CD14-positive monocyte (primary cell): ENCODE results near the gene GNPNAT1. TPM values are rescaled to one million over a fixed set of nuclear protein-coding genes. Genes with fewer than 3 reads are reported as not detected.
A peak's percentile ranks its signal among the peaks of the same experiment; 100 is the strongest.

Experiments used
- DNase-seq, 3 donors: peaks; one replicate each; pipeline ENCODE4 v3.0.0-alpha.2; 2011 to 2022
- H2AFZ ChIP-seq: 2 replicates; pipeline ENCODE4 v1.6.0; 2012; ENCODE audit warnings: mild to moderate bottlenecking, low read depth, low read length, inconsistent platforms; ENCODE audit not compliant: insufficient read depth, poor library complexity, severe bottlenecking
- H3K27ac ChIP-seq, 2 donors: 1 replicate in 1 of 2; 2 replicates in 1 of 2; pipeline ENCODE4 v1.5.1; 2012 to 2013; ENCODE audit warnings: low read length in 2 of 2, control low read depth in 1 of 2, inconsistent platforms in 1 of 2, low read depth in 1 of 2, mild to moderate bottlenecking in 1 of 2
- H3K27me3 ChIP-seq, 2 donors: one replicate each; pipeline versions ENCODE4 v1.6.0 to v1.6.1; 2011 to 2013; ENCODE audit warnings: low read length in 2 of 2; ENCODE audit not compliant: control insufficient read depth in 2 of 2, insufficient read depth in 2 of 2
- H3K36me3 ChIP-seq, 2 donors: replicated peaks in 1 of 2; 1 replicate in 1 of 2; 2 replicates in 1 of 2; pipeline versions ENCODE4 v1.5.1 to v1.6.1; 2012 to 2013; ENCODE audit warnings: low read length in 2 of 2, control low read depth in 1 of 2, inconsistent platforms in 1 of 2, mild to moderate bottlenecking in 1 of 2; ENCODE audit not compliant: insufficient read depth in 2 of 2, control insufficient read depth in 1 of 2
- H3K4me1 ChIP-seq, 2 donors: 1 replicate in 1 of 2; 2 replicates in 1 of 2; pipeline versions ENCODE4 v1.5.1 to v1.6.1; 2012 to 2013; ENCODE audit warnings: low read length in 2 of 2, control low read depth in 1 of 2, inconsistent platforms in 1 of 2, mild to moderate bottlenecking in 1 of 2, moderate library complexity in 1 of 2; ENCODE audit not compliant: insufficient read depth in 2 of 2, control insufficient read depth in 1 of 2
- H3K4me2 ChIP-seq: replicated peaks from 2 replicates; pipeline ENCODE3; 2012; ENCODE audit warnings: low read length, moderate library complexity, mild to moderate bottlenecking; ENCODE audit not compliant: poor library complexity, severe bottlenecking; ENCODE audit errors: extremely low read depth
- H3K4me3 ChIP-seq, 3 experiments: fragments of 200-600 bp in 1 of 3; sonication (generic) in 1 of 3; replicated peaks in 1 of 3; 1 replicate in 2 of 3; 2 replicates in 1 of 3; pipeline ENCODE4 v1.5.1; 2011 to 2013; ENCODE audit warnings: low read length in 3 of 3, mild to moderate bottlenecking in 3 of 3, control low read depth in 2 of 3, low read depth in 2 of 3, inconsistent platforms in 1 of 3, moderate library complexity in 1 of 3
- H3K79me2 ChIP-seq: 2 replicates; pipeline ENCODE4 v1.6.0; 2012; ENCODE audit warnings: mild to moderate bottlenecking, control low read depth, inconsistent platforms, low read length, moderate library complexity; ENCODE audit not compliant: insufficient read depth
- H3K9ac ChIP-seq: 2 replicates; pipeline ENCODE4 v1.6.0; 2017; ENCODE audit warnings: low read length, mild to moderate bottlenecking; ENCODE audit not compliant: insufficient read depth, poor library complexity, severe bottlenecking
- H3K9me3 ChIP-seq, 2 donors: replicated peaks in 1 of 2; 1 replicate in 1 of 2; 2 replicates in 1 of 2; pipeline versions ENCODE4 v1.5.1 to v1.6.1; 2012 to 2013; ENCODE audit warnings: low read length in 2 of 2, control low read depth in 1 of 2; ENCODE audit not compliant: control insufficient read depth in 1 of 2, insufficient read depth in 1 of 2
- H4K20me1 ChIP-seq: 2 replicates; pipeline ENCODE4 v1.6.0; 2012; ENCODE audit warnings: mild to moderate bottlenecking, low read length, control low read depth, moderate library complexity; ENCODE audit not compliant: insufficient read depth
- H3K27ac Mint-ChIP-seq, 7 donors: one replicate each; pipeline ENCODE4 v1.8.0; 2020; ENCODE audit warnings: mild to moderate bottlenecking in 7 of 7, mixed read lengths in 7 of 7, moderate library complexity in 6 of 7, inconsistent platforms in 2 of 7
- H3K27me3 Mint-ChIP-seq, 3 donors: one replicate each; pipeline ENCODE4 v1.8.0; 2021 to 2022; ENCODE audit warnings: low read depth in 3 of 3, mild to moderate bottlenecking in 3 of 3, mixed read lengths in 3 of 3, moderate library complexity in 3 of 3, inconsistent platforms in 1 of 3
- H3K36me3 Mint-ChIP-seq, 2 donors: one replicate each; pipeline ENCODE4 v1.8.0; 2020; ENCODE audit warnings: mixed read lengths in 2 of 2, inconsistent platforms in 1 of 2, mild to moderate bottlenecking in 1 of 2
- H3K4me1 Mint-ChIP-seq: one replicate; pipeline ENCODE4 v1.8.0; 2020; ENCODE audit warnings: mild to moderate bottlenecking, mixed read lengths
- H3K4me3 Mint-ChIP-seq, 2 donors: one replicate each; pipeline ENCODE4 v1.8.0; 2020; ENCODE audit warnings: mild to moderate bottlenecking in 2 of 2, mixed read lengths in 2 of 2, moderate library complexity in 1 of 2
- H3K9me3 Mint-ChIP-seq, 7 donors: one replicate each; pipeline ENCODE4 v1.8.0; 2020 to 2022; ENCODE audit warnings: mixed read lengths in 7 of 7, mild to moderate bottlenecking in 6 of 7, moderate library complexity in 6 of 7, inconsistent platforms in 2 of 7
- WGBS: methylation state at CpG from one replicate; pipeline ENCODE4 v1.1.5; 2013; ENCODE audit warnings: missing lambda C conversion rate; ENCODE audit not compliant: insufficient coverage; 5-methylcytosine and 5-hydroxymethylcytosine counted together
- intact Hi-C, 2 donors: fragments of 100-400 bp; cut with micrococcal nuclease; formaldehyde crosslinking; loops; one replicate each; pipeline versions ENCODE4 v1.15.0 to v1.15.1; 2023
- polyA plus RNA-seq, 3 donors: library from polyadenylated mRNA; depleted of rRNA in 1 of 3; unstranded in 2 of 3; stranded (reverse) in 1 of 3; fragments of 300-500 nt in 2 of 3; fragments of >200 nt in 1 of 3; fragmentation: Illumina TruSeq in 2 of 3; gene quantifications; 1 replicate in 2 of 3; 2 replicates in 1 of 3; pipeline ENCODE4 v1.2.3, GENCODE V29; 2012 to 2021
- TF ChIP-seq, protein P1 (sequence below): fragments of 200-600 bp; IDR thresholded peaks from one replicate; pipeline ENCODE4 v1.8.0; 2022; ENCODE audit warnings: antibody characterized with exemption, mild to moderate bottlenecking

Gene GNPNAT1
- polyA plus RNA-seq, 3 donors: 1.1 to 3.1 (median 1.9) TPM

DNA sequence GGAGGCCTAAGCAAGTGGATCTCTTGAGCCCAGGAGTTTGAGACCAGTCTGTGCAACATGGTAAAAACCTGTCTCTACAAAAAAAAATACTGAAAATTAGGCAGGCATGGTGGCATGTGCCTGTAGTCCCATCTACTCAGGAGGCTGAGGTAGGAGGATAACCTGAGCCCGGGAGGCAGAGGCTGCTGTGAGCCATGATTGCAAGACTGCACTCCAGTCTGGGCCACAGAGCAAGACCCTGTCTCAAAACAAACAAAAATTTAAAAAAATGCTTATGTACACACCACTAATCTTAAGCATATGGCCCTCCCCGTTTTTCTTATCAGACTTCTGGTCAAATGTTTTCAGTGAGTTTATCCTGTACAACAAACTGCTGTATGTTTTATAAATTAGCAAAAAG is 1.7 kb upstream of the GNPNAT1 start:
- Mint-ChIP-seq H3K4me3 (no peak overlapping the region), H3K36me3 (no peaks in the 10 kb centered on the region), H3K27ac (peak overlapping the region in 1 of 7 donors; percentile 2), H3K4me1 (peaks cover 18% of the 10 kb centered on the region), H3K27me3 (peaks cover 2 to 12% (median 3%) of the 10 kb centered on the region in 3 donors), H3K9me3 (peaks cover 10 to 19% (median 15%) of the 10 kb centered on the region in 7 donors)
- no peak overlapping the region for H3K27ac ChIP-seq
- peaks cover 14 to 24% of the 10 kb centered on the region in 2 donors for H3K4me1 ChIP-seq
- no peak overlapping the region for H3K4me3 ChIP-seq
- H3K4me2 ChIP-seq: no peak overlapping the region
- peaks cover 0 to 5% of the 10 kb centered on the region in 2 donors for H3K9me3 ChIP-seq
- no peak overlapping the region for H2AFZ ChIP-seq
- no peaks in the 10 kb centered on the region for H3K36me3 ChIP-seq
- DNase-seq: no peak
- TF ChIP-seq, protein P1, sequence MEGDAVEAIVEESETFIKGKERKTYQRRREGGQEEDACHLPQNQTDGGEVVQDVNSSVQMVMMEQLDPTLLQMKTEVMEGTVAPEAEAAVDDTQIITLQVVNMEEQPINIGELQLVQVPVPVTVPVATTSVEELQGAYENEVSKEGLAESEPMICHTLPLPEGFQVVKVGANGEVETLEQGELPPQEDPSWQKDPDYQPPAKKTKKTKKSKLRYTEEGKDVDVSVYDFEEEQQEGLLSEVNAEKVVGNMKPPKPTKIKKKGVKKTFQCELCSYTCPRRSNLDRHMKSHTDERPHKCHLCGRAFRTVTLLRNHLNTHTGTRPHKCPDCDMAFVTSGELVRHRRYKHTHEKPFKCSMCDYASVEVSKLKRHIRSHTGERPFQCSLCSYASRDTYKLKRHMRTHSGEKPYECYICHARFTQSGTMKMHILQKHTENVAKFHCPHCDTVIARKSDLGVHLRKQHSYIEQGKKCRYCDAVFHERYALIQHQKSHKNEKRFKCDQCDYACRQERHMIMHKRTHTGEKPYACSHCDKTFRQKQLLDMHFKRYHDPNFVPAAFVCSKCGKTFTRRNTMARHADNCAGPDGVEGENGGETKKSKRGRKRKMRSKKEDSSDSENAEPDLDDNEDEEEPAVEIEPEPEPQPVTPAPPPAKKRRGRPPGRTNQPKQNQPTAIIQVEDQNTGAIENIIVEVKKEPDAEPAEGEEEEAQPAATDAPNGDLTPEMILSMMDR: no peak
- H3K27me3 ChIP-seq: no peaks in the 10 kb centered on the region
- H3K79me2 ChIP-seq: no peaks in the 10 kb centered on the region
- H3K9ac ChIP-seq: no peak overlapping the region
- no CpG with 5 or more reads among the region's 2 CpGs for WGBS
- no peaks in the 10 kb centered on the region for H4K20me1 ChIP-seq
- intact Hi-C loops: loop anchor here (10.0 kb wide), 3 partner anchors 48 to 238 kb away; partner anchors contain the start of genes GPR137C (in 1 of the 2), STYX (in 1 of the 2) and TXNDC16 (in 1 of the 2)

DNA sequence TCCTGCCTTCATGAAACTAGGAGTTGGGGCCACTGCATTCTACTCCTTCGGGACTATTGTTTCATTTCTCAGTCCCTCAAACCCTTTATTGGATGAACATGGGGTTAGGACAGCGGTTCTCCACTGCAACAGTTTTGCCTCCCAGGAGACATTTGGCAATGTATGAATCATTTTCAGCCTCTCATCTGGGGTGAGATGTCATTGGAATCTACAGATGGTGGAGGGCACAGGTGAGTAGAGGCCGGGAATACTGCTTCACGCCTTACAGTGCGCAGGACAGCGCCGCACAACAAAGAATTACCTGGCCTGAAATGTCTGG is 649 bp upstream of the GNPNAT1 start:
- H3K4me1 Mint-ChIP-seq: peaks cover 18% of the 10 kb centered on the region

More for the DNA sequence above, 649 bp upstream of the GNPNAT1 start:
- Histone ChIP-seq H3K4me2 (peak overlapping the region; percentile 93), H3K9ac (no peak overlapping the region), H4K20me1 (no peaks in the 10 kb centered on the region), H3K79me2 (no peaks in the 10 kb centered on the region), H3K9me3 (peaks cover 0 to 5% of the 10 kb centered on the region in 2 donors), H3K4me1 (peaks cover 14 to 24% of the 10 kb centered on the region in 2 donors), H2AFZ (peak overlapping the region; percentile 97), H3K36me3 (no peaks in the 10 kb centered on the region), H3K4me3 (peak overlapping the region; percentile 40 to 84 (median 71)), H3K27me3 (no peaks in the 10 kb centered on the region), H3K27ac (peak overlapping the region; percentile 24 to 64)
- intact Hi-C loops: loop anchor here (10.0 kb wide), 3 partner anchors 47 to 237 kb away; partner anchors contain the start of genes GPR137C (in 1 of the 2), STYX (in 1 of the 2) and TXNDC16 (in 1 of the 2)
- TF ChIP-seq, protein P1: no peak
- WGBS: 92% methylated on average over 2 of the region's 7 CpGs
- Mint-ChIP-seq H3K36me3 (no peaks in the 10 kb centered on the region), H3K4me3 (peak overlapping the region; percentile 92 to 94), H3K9me3 (peaks cover 6 to 12% (median 9%) of the 10 kb centered on the region in 7 donors), H3K27me3 (peaks cover 1 to 12% (median 2%) of the 10 kb centered on the region in 3 donors), H3K27ac (peak overlapping the region; percentile 71 to 92 (median 82))
- DNase-seq: no peak
